Left renal cortex interstitium (tissue), 4 donors: ENCODE data around the gene MGAT4A. TPM values are rescaled to one million over a fixed set of nuclear protein-coding genes. Genes with fewer than 3 reads are reported as not detected.
"Not testable (repeated sequence)": the region's sequence is repeated elsewhere in the genome, so short reads cannot be mapped to it uniquely, and the experiment has no call there.

Source experiments
- DNase-seq, 4 donors: peaks; one replicate each; pipeline ENCODE4 v3.0.0-alpha.2; 2013; ENCODE audit warnings: low read depth in 4 of 4, low spot score in 2 of 4, missing footprints in 1 of 4
- polyA plus RNA-seq, 4 donors: library from polyadenylated mRNA; unstranded; fragments of 120-200 nt; gene quantifications; one replicate each; pipeline ENCODE4 v1.2.1, GENCODE V29; 2013; ENCODE audit not compliant: insufficient read length in 4 of 4

MGAT4A gene
- polyA plus RNA-seq, 4 donors, result 23.1 to 35.9 (median 29.2) TPM

- DNase-seq, result no peak
Measured at GRCh38 chr2:98614024-98614739, 116.8 kb downstream of the MGAT4A start.

GRCh38 chr2:98608962-98609604 is 121.8 kb downstream of the MGAT4A start:
- peak in 3 of 4 donors; percentile 15 to 37 (median 24) for DNase-seq

- peak; percentile 78 to 84 (median 82) for DNase-seq
Measured at GRCh38 chr2:98608116-98608961, 122.6 kb downstream of the MGAT4A start, which contains the start of the genes COA5 and UNC50. COA5 (minus strand) TSS chr2:98608512; CDS start chr2:98608405, 107 bp downstream. UNC50 (plus strand) TSS chr2:98608589; CDS start chr2:98609760, 1,171 bp downstream.

DNA sequence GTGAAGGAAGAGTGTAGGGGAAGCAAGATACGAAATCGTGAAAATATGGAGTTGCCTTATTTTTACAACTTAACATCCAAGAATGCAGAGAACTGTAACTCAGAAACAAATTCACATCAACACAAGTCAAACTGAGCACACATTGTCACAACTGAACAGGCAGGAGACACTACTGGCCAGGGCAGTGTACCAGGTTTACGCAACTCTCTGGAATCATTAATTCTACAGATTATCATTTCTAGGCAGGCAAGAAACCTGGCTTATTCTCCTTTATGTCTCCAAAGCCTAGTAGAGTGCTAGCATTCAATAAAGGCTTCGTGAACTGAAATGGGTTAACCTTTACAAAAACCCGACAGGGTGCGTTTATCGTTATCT is 123.2 kb downstream of the MGAT4A start:
- DNase-seq, result no peak

GRCh38 chr2:98607104-98607503 is 123.8 kb downstream of the MGAT4A start:
- no peak for DNase-seq

GRCh38 chr2:98606431-98606830 is 124.5 kb downstream of the MGAT4A start:
- DNase-seq, result no peak

- DNase-seq, result no peak
Measured at GRCh38 chr2:98605076-98605475, 125.9 kb downstream of the MGAT4A start.

- no peak for DNase-seq
Measured at GRCh38 chr2:98604547-98604946, 126.4 kb downstream of the MGAT4A start.

DNA sequence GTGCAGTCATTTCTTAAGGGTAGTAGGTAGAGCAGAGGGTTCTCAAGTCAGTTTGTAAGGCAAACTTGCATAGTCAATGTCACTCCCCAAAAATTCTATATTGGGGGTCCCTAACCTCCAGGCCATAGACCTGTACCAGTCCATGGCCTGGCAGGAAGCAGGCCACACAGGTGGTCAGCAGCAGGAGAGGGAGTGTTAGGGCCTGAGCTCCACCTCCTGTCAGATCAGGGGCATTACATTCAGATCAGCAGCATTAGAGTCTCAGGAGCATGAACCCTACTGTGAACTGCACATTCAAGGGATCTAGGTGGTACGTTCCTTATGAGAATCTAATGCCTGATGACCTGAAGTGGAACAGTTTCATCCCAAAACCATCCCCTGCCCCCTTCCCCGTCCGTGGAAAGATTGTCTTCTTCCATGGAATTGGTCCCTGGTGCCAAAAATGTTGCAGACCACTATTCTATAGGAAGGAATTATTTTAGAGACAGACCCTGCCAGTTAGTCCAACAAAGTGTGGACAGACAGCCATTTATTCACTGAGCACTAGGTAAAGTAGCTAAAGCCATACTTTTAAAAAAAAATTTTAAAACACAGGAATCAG is 129.3 kb downstream of the MGAT4A start:
- DNase-seq, result no peak

GRCh38 chr2:98598781-98599428 is 132.0 kb downstream of the MGAT4A start:
- DNase-seq, result no peak

GRCh38 chr2:98594665-98595064 is 136.3 kb downstream of the MGAT4A start:
- DNase-seq, result not testable (repeated sequence)

DNA sequence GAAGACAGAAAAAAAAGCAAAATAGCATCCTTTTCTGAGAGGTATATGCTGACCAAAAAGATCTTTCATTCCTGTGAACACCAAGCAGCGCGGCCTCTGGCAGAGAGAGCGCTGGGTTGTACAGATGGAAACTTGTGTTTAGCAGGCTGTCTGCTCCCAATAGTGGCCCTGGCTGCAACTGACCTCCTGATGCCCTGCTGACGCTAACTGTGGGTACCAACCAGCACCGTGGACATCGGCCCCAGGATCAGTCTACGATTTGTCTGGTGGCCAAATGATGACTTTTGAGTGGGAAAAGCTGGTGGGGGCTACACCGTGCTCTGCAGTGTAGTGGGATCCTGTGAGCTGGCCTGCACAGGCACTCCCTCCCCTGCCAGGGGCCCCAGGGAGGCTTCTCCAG is 138.4 kb downstream of the MGAT4A start:
- no peak for DNase-seq

- no peak for DNase-seq
Measured at GRCh38 chr2:98589489-98589888, 141.4 kb downstream of the MGAT4A start.

- DNase-seq, result no peak
Measured at GRCh38 chr2:98588880-98589431, 142.0 kb downstream of the MGAT4A start.

DNA sequence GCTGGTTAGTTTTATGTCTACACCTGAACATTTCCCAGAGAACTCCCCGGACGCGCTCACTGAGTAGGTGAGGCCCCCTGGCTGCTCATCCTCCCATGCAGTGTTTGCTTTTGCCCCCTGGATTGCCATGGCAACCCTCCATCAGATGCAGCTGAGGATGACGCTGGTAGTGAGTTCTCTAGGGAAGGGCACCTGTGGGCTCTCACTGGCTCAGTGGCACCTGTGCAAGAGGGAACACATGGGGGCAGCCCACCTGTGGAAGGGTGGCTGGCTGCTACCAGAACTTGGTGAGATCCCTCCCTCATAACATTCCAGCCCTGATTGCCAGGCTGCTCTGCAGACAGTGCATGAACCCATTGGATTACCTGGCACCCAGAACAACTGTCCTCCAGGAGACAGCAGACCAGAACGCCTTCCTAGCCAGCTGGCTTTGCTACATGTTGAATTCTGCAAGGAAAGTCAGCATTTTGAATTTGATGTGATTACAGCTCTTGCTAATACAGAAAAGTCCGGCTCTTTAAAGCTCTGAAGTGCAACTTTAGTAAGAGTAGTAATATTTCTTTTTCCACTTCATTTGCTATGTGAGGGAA is 144.3 kb downstream of the MGAT4A start:
- no peak for DNase-seq

DNA sequence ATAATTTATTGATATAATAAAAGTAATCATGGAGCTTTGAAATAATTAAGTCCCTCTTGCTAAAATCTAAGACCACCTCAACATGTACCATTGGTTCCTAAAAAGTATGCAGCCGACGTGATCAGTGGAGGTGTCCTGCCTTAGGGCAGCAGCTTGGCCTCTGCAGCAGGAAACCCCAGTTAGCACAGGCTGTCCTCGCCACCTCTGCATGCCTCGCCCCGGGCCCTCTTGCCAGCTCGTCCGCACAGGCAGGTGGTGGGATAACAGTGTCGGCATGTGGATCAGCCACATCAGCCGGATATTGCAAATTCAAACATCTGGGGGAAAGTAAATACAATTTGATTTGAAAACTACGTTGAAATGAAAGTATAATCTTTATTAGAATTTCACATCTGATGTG is 145.5 kb downstream of the MGAT4A start:
- DNase-seq, result no peak

DNA sequence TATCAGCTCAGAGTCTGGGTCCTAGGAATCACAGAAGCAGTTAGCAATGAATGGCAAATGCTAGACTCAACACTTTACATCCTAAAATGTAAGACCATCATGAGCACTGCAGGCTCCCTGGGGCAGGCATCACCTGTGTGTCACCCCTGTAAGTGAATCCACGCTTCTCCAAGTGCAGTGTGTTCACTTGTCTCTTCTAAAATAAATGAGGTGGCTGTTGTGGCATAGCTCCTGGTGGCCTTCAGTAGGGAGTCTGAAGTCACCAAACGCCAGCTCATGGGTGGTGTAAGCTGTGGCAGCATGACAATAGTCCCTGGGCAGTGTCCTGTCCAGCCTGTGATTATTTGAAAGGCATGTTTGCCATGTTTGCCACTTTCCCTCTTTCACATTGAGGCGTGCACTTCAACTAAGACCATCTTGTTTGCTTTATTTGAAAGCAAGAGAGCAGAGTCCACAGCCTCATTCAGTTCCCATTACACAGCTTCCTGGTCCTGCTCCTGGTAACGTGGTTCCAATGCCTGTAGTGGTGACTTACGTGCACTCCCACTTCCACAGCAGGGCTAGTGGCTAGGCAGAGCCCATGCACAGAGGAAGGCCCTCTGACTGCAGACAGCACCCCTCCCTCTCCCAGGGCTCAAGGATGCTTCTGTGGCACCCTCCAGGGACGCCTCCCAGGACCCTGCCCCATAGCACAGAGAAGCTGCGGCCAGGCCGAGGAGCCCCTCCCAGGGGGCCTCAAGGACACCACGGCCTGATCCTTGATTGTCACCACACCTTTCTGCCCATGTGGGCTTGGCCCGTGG is 146.9 kb downstream of the MGAT4A start:
- DNase-seq, result no peak

DNA sequence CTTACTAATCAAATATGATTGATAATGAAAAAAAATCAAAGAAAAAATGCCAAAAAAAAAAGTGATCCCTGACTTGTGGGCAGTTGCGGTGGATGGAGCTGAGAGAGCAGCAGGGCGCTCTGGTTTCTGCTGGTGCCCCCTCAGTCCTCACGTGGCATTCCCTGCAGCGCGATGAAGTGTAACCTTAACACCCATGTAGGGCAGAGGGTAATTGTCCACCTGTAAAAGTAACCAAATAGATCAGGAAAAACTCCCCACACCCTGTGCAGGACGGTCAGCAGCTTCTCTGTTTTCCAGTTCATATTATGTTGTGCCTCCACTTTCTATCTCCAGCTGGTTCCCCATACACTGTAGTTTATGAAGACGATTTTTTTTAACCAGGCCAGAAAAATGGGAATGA is 147.7 kb downstream of the MGAT4A start:
- DNase-seq, result no peak

DNA sequence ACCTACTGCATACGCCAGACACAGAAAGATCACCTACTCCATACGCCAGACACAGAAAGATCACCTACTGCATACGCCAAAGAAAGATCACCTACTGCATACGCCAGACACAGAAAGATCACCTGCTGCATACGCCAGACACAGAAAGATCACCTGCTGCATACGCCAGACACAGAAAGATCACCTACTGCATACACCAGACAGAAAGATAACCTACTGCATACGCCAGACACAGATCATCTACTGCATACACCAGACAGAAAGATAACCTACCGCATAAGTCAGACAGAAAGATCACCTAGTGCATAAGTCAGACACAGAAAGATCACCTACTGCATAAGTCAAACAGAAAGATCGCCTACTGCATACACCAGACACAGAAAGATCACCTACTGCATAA is 148.4 kb downstream of the MGAT4A start:
- DNase-seq, result no peak
